Hepatocyte (in vitro differentiated cells): ENCODE data around the gene SNAPC2. TPM values are rescaled to one million over a fixed set of nuclear protein-coding genes. Genes with fewer than 3 reads are reported as not detected.

ENCODE experiments used
- DNase-seq: peaks from one replicate; pipeline ENCODE4 v3.0.0-alpha.2; 2016; ENCODE audit warnings: low spot score
- H2AFZ ChIP-seq: fragments of 200-600 bp; sonication (generic); 2 replicates; pipeline ENCODE4 v1.6.0; 2016; ENCODE audit warnings: antibody characterized with exemption, mild to moderate bottlenecking
- H3K27ac ChIP-seq: fragments of 200-600 bp; sonication (generic); 2 replicates; pipeline ENCODE4 v1.5.1; 2016; ENCODE audit warnings: mild to moderate bottlenecking
- H3K27me3 ChIP-seq: fragments of 200-600 bp; sonication (generic); 2 replicates; pipeline ENCODE4 v1.6.1; 2016
- H3K36me3 ChIP-seq: fragments of 200-600 bp; sonication (generic); replicated peaks from 2 replicates; pipeline ENCODE4 v1.5.1; 2016; ENCODE audit warnings: low read depth; ENCODE audit not compliant: insufficient read depth
- H3K4me1 ChIP-seq: fragments of 200-600 bp; sonication (generic); 2 replicates; pipeline ENCODE4 v1.5.1; 2016; ENCODE audit warnings: mild to moderate bottlenecking, moderate library complexity; ENCODE audit not compliant: insufficient read depth
- H3K4me2 ChIP-seq: fragments of 200-600 bp; sonication (generic); 2 replicates; pipeline ENCODE4 v1.6.0; 2016
- H3K4me3 ChIP-seq: fragments of 200-600 bp; sonication (generic); 2 replicates; pipeline ENCODE4 v1.5.1; 2016; ENCODE audit warnings: mild to moderate bottlenecking
- H3K79me2 ChIP-seq: fragments of 200-600 bp; sonication (generic); 2 replicates; pipeline ENCODE4 v1.6.0; 2017; ENCODE audit warnings: mild to moderate bottlenecking
- H3K9me2 ChIP-seq: fragments of 200-600 bp; sonication (generic); replicated peaks from 2 replicates; pipeline ENCODE4 v1.6.0; 2017; ENCODE audit warnings: mild to moderate bottlenecking; ENCODE audit not compliant: insufficient read depth
- H3K9me3 ChIP-seq: fragments of 200-600 bp; sonication (generic); 2 replicates; pipeline ENCODE4 v1.5.1; 2016; ENCODE audit warnings: low read depth, mild to moderate bottlenecking
- H4K20me1 ChIP-seq: fragments of 200-600 bp; sonication (generic); 2 replicates; pipeline ENCODE4 v1.6.0; 2016; ENCODE audit warnings: mild to moderate bottlenecking; ENCODE audit not compliant: insufficient read depth, poor library complexity, severe bottlenecking
- CTCF ChIP-seq: fragments of 200-600 bp; sonication (generic); IDR thresholded peaks from 2 replicates; pipeline ENCODE4 v1.5.1; 2016; ENCODE audit warnings: antibody characterized with exemption, mild to moderate bottlenecking; ENCODE audit not compliant: poor library complexity
- EZH2 ChIP-seq: fragments of 200-600 bp; sonication (generic); IDR thresholded peaks from 2 replicates; pipeline ENCODE4 v1.6.1; 2016; ENCODE audit warnings: antibody characterized with exemption, mild to moderate bottlenecking, borderline replicate concordance
- EZH2phosphoT487 ChIP-seq: fragments of 200-600 bp; sonication (generic); IDR thresholded peaks from one replicate; pipeline ENCODE4 v1.6.1; 2018; ENCODE audit warnings: antibody characterized with exemption, mild to moderate bottlenecking, low read depth, moderate library complexity; ENCODE audit not compliant: unreplicated experiment, severe bottlenecking
- WGBS: methylation state at CpG from one replicate; pipeline ENCODE4 v1.1.6; 2016; ENCODE audit warnings: low lambda C conversion rate; ENCODE audit errors: missing lambda C conversion rate; 5-methylcytosine and 5-hydroxymethylcytosine counted together
- polyA plus RNA-seq: library from polyadenylated mRNA; unstranded; fragments of >200 nt; fragmentation: Nextera tagmentation; extraction: Ambion mirVana; gene quantifications from 2 replicates; pipeline ENCODE4 v1.2.1, GENCODE V29; 2016
- total RNA-seq: library from RNA; depleted of rRNA; stranded (reverse); fragments of >200 nt; gene quantifications from 2 replicates; pipeline ENCODE4 v1.2.3, GENCODE V29; 2014

The SNAPC2 gene
- total and polyA plus RNA-seq, 2 experiments from 2014 or later, result 11.8 to 17.5 TPM

GRCh38 chr19:7872306-7873204, 47.6 kb upstream of the SNAPC2 start:
- TF ChIP-seq EZH2 (no peak), EZH2phosphoT487 (no peak), CTCF (no peak)
- H3K36me3 ChIP-seq, result no peaks in the 10 kb centered on the region
- peak overlapping the region; percentile 72 for H3K4me2 ChIP-seq
- peak; percentile 3 for DNase-seq
- no peaks in the 10 kb centered on the region for H4K20me1 ChIP-seq
- peaks cover 17% of the 10 kb centered on the region for H3K27me3 ChIP-seq
- no peaks in the 10 kb centered on the region for H3K9me3 ChIP-seq
- H3K4me3 ChIP-seq, result no peak overlapping the region
- no peaks in the 10 kb centered on the region for H3K79me2 ChIP-seq
- peaks cover 4% of the 10 kb centered on the region for H3K4me1 ChIP-seq
- H3K27ac ChIP-seq, result no peak overlapping the region
- H2AFZ ChIP-seq, result no peak overlapping the region
- no peaks in the 10 kb centered on the region for H3K9me2 ChIP-seq
- 80% methylated on average over 44 of the region's 47 CpGs for WGBS

GRCh38 chr19:7873304-7874075, 46.6 kb upstream of the SNAPC2 start:
- Histone ChIP-seq H3K4me1 (peaks cover 4% of the 10 kb centered on the region), H3K4me2 (peak overlapping the region; percentile 91), H3K27ac (no peak overlapping the region), H3K9me3 (no peaks in the 10 kb centered on the region), H3K36me3 (no peaks in the 10 kb centered on the region), H2AFZ (peak overlapping the region; percentile 52), H4K20me1 (no peaks in the 10 kb centered on the region), H3K79me2 (no peaks in the 10 kb centered on the region), H3K4me3 (peak overlapping the region; percentile 27), H3K27me3 (peaks cover 17% of the 10 kb centered on the region), H3K9me2 (no peaks in the 10 kb centered on the region)
- 38% methylated on average over 4 of the region's 53 CpGs for WGBS
- peak; percentile 25 for DNase-seq
- TF ChIP-seq EZH2 (no peak), CTCF (no peak), EZH2phosphoT487 (no peak)

- H3K27ac ChIP-seq, result no peak within 1 kb of the TSS
- peak; percentile 76 for DNase-seq
- H3K4me3 ChIP-seq, result peak within 1 kb of the TSS; percentile 27
- no peaks in the 10 kb centered on the region for H3K9me2 ChIP-seq
- TF ChIP-seq CTCF (no peak), EZH2 (peak; percentile 74), EZH2phosphoT487 (no peak)
- peaks cover 17% of the 10 kb centered on the region for H3K27me3 ChIP-seq
- H3K4me2 ChIP-seq, result peak within 1 kb of the TSS; percentile 91
- no peaks in the 10 kb centered on the region for H4K20me1 ChIP-seq
- no peaks in the 10 kb centered on the region for H3K79me2 ChIP-seq
- H3K4me1 ChIP-seq, result peaks cover 4% of the 10 kb centered on the region
- H3K36me3 ChIP-seq, result no peaks in the 10 kb centered on the region
- WGBS, result 4% methylated on average over 37 of the region's 88 CpGs
- no peaks in the 10 kb centered on the region for H3K9me3 ChIP-seq
- peak within 1 kb of the TSS; percentile 52 for H2AFZ ChIP-seq
Measured at GRCh38 chr19:7874076-7874896, 45.9 kb upstream of the SNAPC2 start, which contains the start of gene PRR36. Gene PRR36 (minus strand): TSS chr19:7874390. CDS start chr19:7873689, 701 bp downstream.
